A549 treated with CORT108297 at 1 μM for 4 hours (cell line): Measurements from ENCODE around the gene UGGT1. TPM values are rescaled to one million over a fixed set of nuclear protein-coding genes. Genes with fewer than 3 reads are reported as not detected.

ENCODE experiments used
- total RNA-seq: library from RNA; stranded (reverse); fragments of 200-300 nt; extraction: Qiagen RNA extraction; gene quantifications from 5 replicates; pipeline ENCODE4 v1.2.3, GENCODE V29; 2022

UGGT1 gene, protein sequence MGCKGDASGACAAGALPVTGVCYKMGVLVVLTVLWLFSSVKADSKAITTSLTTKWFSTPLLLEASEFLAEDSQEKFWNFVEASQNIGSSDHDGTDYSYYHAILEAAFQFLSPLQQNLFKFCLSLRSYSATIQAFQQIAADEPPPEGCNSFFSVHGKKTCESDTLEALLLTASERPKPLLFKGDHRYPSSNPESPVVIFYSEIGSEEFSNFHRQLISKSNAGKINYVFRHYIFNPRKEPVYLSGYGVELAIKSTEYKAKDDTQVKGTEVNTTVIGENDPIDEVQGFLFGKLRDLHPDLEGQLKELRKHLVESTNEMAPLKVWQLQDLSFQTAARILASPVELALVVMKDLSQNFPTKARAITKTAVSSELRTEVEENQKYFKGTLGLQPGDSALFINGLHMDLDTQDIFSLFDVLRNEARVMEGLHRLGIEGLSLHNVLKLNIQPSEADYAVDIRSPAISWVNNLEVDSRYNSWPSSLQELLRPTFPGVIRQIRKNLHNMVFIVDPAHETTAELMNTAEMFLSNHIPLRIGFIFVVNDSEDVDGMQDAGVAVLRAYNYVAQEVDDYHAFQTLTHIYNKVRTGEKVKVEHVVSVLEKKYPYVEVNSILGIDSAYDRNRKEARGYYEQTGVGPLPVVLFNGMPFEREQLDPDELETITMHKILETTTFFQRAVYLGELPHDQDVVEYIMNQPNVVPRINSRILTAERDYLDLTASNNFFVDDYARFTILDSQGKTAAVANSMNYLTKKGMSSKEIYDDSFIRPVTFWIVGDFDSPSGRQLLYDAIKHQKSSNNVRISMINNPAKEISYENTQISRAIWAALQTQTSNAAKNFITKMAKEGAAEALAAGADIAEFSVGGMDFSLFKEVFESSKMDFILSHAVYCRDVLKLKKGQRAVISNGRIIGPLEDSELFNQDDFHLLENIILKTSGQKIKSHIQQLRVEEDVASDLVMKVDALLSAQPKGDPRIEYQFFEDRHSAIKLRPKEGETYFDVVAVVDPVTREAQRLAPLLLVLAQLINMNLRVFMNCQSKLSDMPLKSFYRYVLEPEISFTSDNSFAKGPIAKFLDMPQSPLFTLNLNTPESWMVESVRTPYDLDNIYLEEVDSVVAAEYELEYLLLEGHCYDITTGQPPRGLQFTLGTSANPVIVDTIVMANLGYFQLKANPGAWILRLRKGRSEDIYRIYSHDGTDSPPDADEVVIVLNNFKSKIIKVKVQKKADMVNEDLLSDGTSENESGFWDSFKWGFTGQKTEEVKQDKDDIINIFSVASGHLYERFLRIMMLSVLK (N-terminal part only)
- 17.5 to 22.9 TPM (median 19.9 TPM) in 5 replicates for total RNA-seq

GRCh38 chr2:128090945-128091725 lies at the start of gene UGGT1:
UGGT1 (plus strand) TSS chr2:128091200; CDS start chr2:128091358, 158 bp downstream.

Other genes with a start within 250 kb of the UGGT1 start
- gene POLR2D, start 233.0 kb upstream of the UGGT1 start, total RNA-seq = 48.7 to 56.5 TPM (median 53.5 TPM) in 5 replicates
- gene AMMECR1L, start 205.2 kb upstream of the UGGT1 start, total RNA-seq = 16.7 to 20.2 TPM (median 18.3 TPM) in 5 replicates
- gene SAP130, start 63.1 kb upstream of the UGGT1 start, total RNA-seq = 9.8 to 13.3 TPM (median 12.2 TPM) in 5 replicates
- gene HS6ST1, start 227.7 kb downstream of the UGGT1 start, total RNA-seq = 9.7 to 13.9 TPM (median 12.6 TPM) in 5 replicates